SK-N-SH (cell line): Measurements from ENCODE around the gene NOD2. TPM values are rescaled to one million over a fixed set of nuclear protein-coding genes. Genes with fewer than 3 reads are reported as not detected.
A peak's percentile ranks its signal among the peaks of the same experiment; 100 is the strongest.

Experiments
- CTCF ChIA-PET: fragments of 300-600, 350-600 bp; formaldehyde crosslinking; extraction: SDS; loops from one replicate; lab custom pipeline; 2021; lab: Yijun Ruan, JAX
- POLR2A ChIA-PET: fragments of 350-600 bp; sonication (Branson Sonifier 250); formaldehyde crosslinking; extraction: SDS; loops from one replicate; lab custom pipeline; 2020; ENCODE audit warnings: antibody characterized with exemption, inconsistent platforms; lab: Yijun Ruan, JAX
- DNase-seq: peaks from one replicate; pipeline ENCODE4 v3.0.0; 2012
- H2AFZ ChIP-seq: fragments of 200-600 bp; sonication (generic); 2 replicates; pipeline ENCODE4 v1.8.1; 2016; ENCODE audit warnings: antibody characterized with exemption, mild to moderate bottlenecking, low read depth
- H3F3A ChIP-seq: fragments of 200-600 bp; sonication (generic); replicated peaks from 2 replicates; pipeline ENCODE3; 2016; ENCODE audit warnings: antibody characterized with exemption, mild to moderate bottlenecking; ENCODE audit not compliant: insufficient read depth
- H3K27ac ChIP-seq, 2 experiments: fragments of 200-500 bp in 1 of 2; fragments of 200-600 bp in 1 of 2; sonication (Bioruptor generic) in 1 of 2; sonication (generic), shearing (Covaris generic) in 1 of 2; 2 replicates each; pipeline versions ENCODE4 v1.5.1 to v1.6.1; 2014 to 2016; ENCODE audit warnings: low read depth in 2 of 2, inconsistent platforms in 1 of 2, low read length in 1 of 2, mild to moderate bottlenecking in 1 of 2, mixed read lengths in 1 of 2
- H3K27me3 ChIP-seq: fragments of 200-600 bp; sonication (generic), shearing (Covaris generic); 2 replicates; pipeline ENCODE4 v1.6.1; 2016; ENCODE audit warnings: mixed run types; ENCODE audit not compliant: insufficient read depth
- H3K36me3 ChIP-seq, 2 experiments: fragments of 200-500 bp in 1 of 2; fragments of 200-600 bp in 1 of 2; sonication (Bioruptor generic) in 1 of 2; sonication (generic) in 1 of 2; replicated peaks in 1 of 2; 2 replicates each; pipeline versions ENCODE3 to v1.5.1; 2014 to 2016; ENCODE audit warnings: low read length in 1 of 2, mild to moderate bottlenecking in 1 of 2; ENCODE audit not compliant: insufficient read depth in 2 of 2, control insufficient read depth in 1 of 2
- H3K4me1 ChIP-seq, 2 experiments: fragments of 200-500 bp in 1 of 2; fragments of 200-600 bp in 1 of 2; sonication (Bioruptor generic) in 1 of 2; sonication (generic), shearing (Covaris generic) in 1 of 2; 2 replicates each; pipeline versions ENCODE4 v1.5.1 to v1.6.1; 2014 to 2016; ENCODE audit warnings: low read depth in 1 of 2, low read length in 1 of 2, mixed run types in 1 of 2; ENCODE audit not compliant: insufficient read depth in 2 of 2, control insufficient read depth in 1 of 2
- H3K4me2 ChIP-seq: fragments of 200-600 bp; sonication (generic), shearing (Covaris generic); 2 replicates; pipeline ENCODE4 v1.6.1; 2017; ENCODE audit warnings: mixed run types
- H3K4me3 ChIP-seq, 2 experiments: fragments of 200-500 bp in 1 of 2; fragments of 200-600 bp in 1 of 2; sonication (Bioruptor generic) in 1 of 2; sonication (generic), shearing (Covaris generic) in 1 of 2; 2 replicates each; pipeline versions ENCODE4 v1.5.1 to v1.8.1; 2014 to 2016; ENCODE audit warnings: low read depth in 2 of 2, inconsistent platforms in 1 of 2, low read length in 1 of 2, mild to moderate bottlenecking in 1 of 2, mixed read lengths in 1 of 2, moderate library complexity in 1 of 2
- H3K79me2 ChIP-seq: fragments of 200-600 bp; sonication (generic); 2 replicates; pipeline ENCODE4 v1.8.1; 2017; ENCODE audit warnings: mild to moderate bottlenecking; ENCODE audit not compliant: insufficient read depth
- H3K9ac ChIP-seq: fragments of 200-600 bp; sonication (generic); 2 replicates; pipeline ENCODE4 v1.6.1; 2017; ENCODE audit warnings: mixed run types
- H3K9me2 ChIP-seq: fragments of 200-600 bp; sonication (generic); 2 replicates; pipeline ENCODE4 v1.6.1; 2017; ENCODE audit warnings: mixed run types
- H3K9me3 ChIP-seq: fragments of 200-600 bp; sonication (generic); 2 replicates; pipeline ENCODE4 v1.6.1; 2017; ENCODE audit warnings: mixed run types, mild to moderate bottlenecking, moderate library complexity
- H4K20me1 ChIP-seq: fragments of 200-600 bp; sonication (generic); 2 replicates; pipeline ENCODE4 v1.6.1; 2017; ENCODE audit warnings: mild to moderate bottlenecking, mixed run types; ENCODE audit not compliant: insufficient read depth
- CHD2 ChIP-seq: fragments of 150-350 bp; IDR thresholded peaks from 2 replicates; pipeline ENCODE4 v1.6.1; 2018; ENCODE audit warnings: low read length; ENCODE audit not compliant: partially characterized antibody
- ELF1 ChIP-seq: IDR thresholded peaks from 2 replicates; pipeline ENCODE4 v1.4.0; 2012
- GABPA ChIP-seq: IDR thresholded peaks from 2 replicates; pipeline ENCODE4 v1.4.0; 2012; ENCODE audit warnings: low read depth, mild to moderate bottlenecking
- IRF3 ChIP-seq: fragments of 150-350 bp; IDR thresholded peaks from 2 replicates; pipeline ENCODE4 v1.6.1; 2016; ENCODE audit warnings: mild to moderate bottlenecking, low read depth, low read length
- JUND ChIP-seq: IDR thresholded peaks from 2 replicates; pipeline ENCODE4 v1.4.0; 2012
- MAX ChIP-seq: IDR thresholded peaks from 2 replicates; pipeline ENCODE4 v1.4.0; 2012; ENCODE audit warnings: low read depth
- MXI1 ChIP-seq: IDR thresholded peaks from 2 replicates; pipeline ENCODE4 v1.6.1; 2012; ENCODE audit warnings: mild to moderate bottlenecking, low read depth, low read length, improper control_type of control experiment
- NFIC ChIP-seq: IDR thresholded peaks from 2 replicates; pipeline ENCODE4 v1.4.0; 2012; ENCODE audit warnings: borderline replicate concordance
- NRF1 ChIP-seq: IDR thresholded peaks from 2 replicates; pipeline ENCODE4 v1.6.1; 2012; ENCODE audit warnings: low read depth, mild to moderate bottlenecking, low read length
- RAD21 ChIP-seq: IDR thresholded peaks from 2 replicates; pipeline ENCODE4 v1.6.1; 2012; ENCODE audit warnings: mild to moderate bottlenecking, low read length
- RCOR1 ChIP-seq: fragments of 150-350 bp; IDR thresholded peaks from 2 replicates; pipeline ENCODE4 v1.6.1; 2017; ENCODE audit warnings: antibody characterized with exemption, low read length
- REST ChIP-seq: IDR thresholded peaks from 2 replicates; pipeline ENCODE4 v1.6.1; 2012; ENCODE audit warnings: mild to moderate bottlenecking, low read depth, low read length, moderate library complexity
- RFX5 ChIP-seq: IDR thresholded peaks from 2 replicates; pipeline ENCODE4 v1.6.1; 2012; ENCODE audit warnings: mild to moderate bottlenecking, improper control_type of control experiment, low read length
- TAF1 ChIP-seq: IDR thresholded peaks from 2 replicates; pipeline ENCODE4 v1.6.1; 2012; ENCODE audit warnings: low read depth, mild to moderate bottlenecking, low read length, moderate library complexity, borderline replicate concordance
- TCF12 ChIP-seq: IDR thresholded peaks from 2 replicates; pipeline ENCODE4 v1.4.0; 2012
- ZBTB33 ChIP-seq: IDR thresholded peaks from 2 replicates; pipeline ENCODE4 v1.4.0; 2012; ENCODE audit warnings: low read depth, borderline replicate concordance
- WGBS: methylation state at CpG from one replicate; pipeline ENCODE4 v1.1.6; 2017; ENCODE audit warnings: low lambda C conversion rate; 5-methylcytosine and 5-hydroxymethylcytosine counted together
- polyA plus RNA-seq, 3 experiments: library from polyadenylated mRNA; depleted of rRNA; stranded (reverse); fragments of >200 nt; gene quantifications; 2 replicates each; pipeline ENCODE4 v1.2.3, GENCODE V29; 2012
- TF ChIP-seq, protein P1 (sequence below): IDR thresholded peaks from 2 replicates; pipeline ENCODE4; 2012

The NOD2 gene
- polyA plus RNA-seq, 1 of the 3 experiments (the other 2 are of a cell fraction): not detected

DNA sequence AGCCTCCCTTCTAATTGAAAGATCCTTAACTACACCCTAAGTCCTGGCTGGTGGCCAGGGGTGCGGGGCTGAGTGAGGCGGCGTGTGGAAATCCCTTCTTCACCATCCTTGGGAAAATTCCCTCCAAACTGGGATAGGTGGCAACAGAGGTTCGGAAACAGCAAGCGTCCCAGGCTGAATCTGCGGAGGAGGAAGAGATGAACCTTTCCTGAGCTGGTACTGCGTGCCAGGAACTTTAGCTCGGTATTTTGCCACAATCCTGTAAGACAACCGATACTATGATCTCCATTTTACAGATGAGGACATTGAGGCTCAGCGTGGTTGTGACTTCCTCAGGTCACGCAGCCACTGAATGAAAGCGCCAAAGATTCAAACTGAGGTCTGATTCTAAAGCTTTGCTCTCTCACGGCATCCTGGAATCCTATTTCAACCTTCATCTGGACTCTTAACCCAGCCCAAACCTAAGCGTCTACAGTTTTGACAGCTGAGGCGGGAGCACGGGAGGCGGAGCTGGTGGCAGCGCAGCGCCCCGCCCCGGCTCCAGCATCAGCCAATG is 47.9 kb downstream of the NOD2 start:
- Histone ChIP-seq H4K20me1 (no peaks in the 10 kb centered on the region), H3K9me2 (no peaks in the 10 kb centered on the region), H2AFZ (peak overlapping the region; percentile 96), H3K27me3 (no peaks in the 10 kb centered on the region), H3K9ac (no peak overlapping the region), H3K79me2 (peaks cover 4% of the 10 kb centered on the region; the same call in 1 of the 2 replicates), H3K4me2 (peak overlapping the region; percentile 76), H3K9me3 (no peaks in the 10 kb centered on the region), H3K4me1 (peaks cover 10 to 12% of the 10 kb centered on the region in 2 experiments; a peak in 3 of 4 replicates), H3K4me3 (peak overlapping the region; percentile 54 to 68), H3K27ac (no peak overlapping the region), H3K36me3 (peaks cover 0 to 3% of the 10 kb centered on the region in 2 experiments), H3F3A (peaks cover 8% of the 10 kb centered on the region)
- CTCF ChIA-PET: interaction anchor here (0.9 to 1.0 kb wide), 2 partner anchors 10 to 76 kb away, joined by 4 to 5 read pairs; no protein-coding TSS in a partner anchor
- TF ChIP-seq NRF1 (no peak), RCOR1 (peak; percentile 69; the same call in 1 of the 2 replicates)
- whole genome bisulfite sequencing: 7% methylated on average over 17 of the region's 21 CpGs
- no peak for DNase-seq
- POLR2A ChIA-PET: no interaction called here

GRCh38 chr16:50741781-50742575 is 48.6 kb downstream of the NOD2 start, which contains the start of gene CYLD:
TSS of gene CYLD (plus strand) at chr16:50742086. CDS start at chr16:50749699, 7,613 bp downstream.
- peak within 1 kb of the TSS; percentile 77 to 83 for H3K4me3 ChIP-seq
- ChIA-PET POLR2A (no interaction called here), CTCF (interaction anchor here (0.9 to 1.0 kb wide), 2 partner anchors 10 to 77 kb away, joined by 4 to 5 read pairs; no protein-coding TSS in a partner anchor)
- no peaks in the 10 kb centered on the region for H3K27me3 ChIP-seq
- peak within 1 kb of the TSS; percentile 83 for H3K9ac ChIP-seq
- H3K36me3 ChIP-seq: peaks cover 0 to 3% of the 10 kb centered on the region in 2 experiments
- H3K4me2 ChIP-seq: peak within 1 kb of the TSS; percentile 83
- no peaks in the 10 kb centered on the region for H3K9me2 ChIP-seq
- peak; percentile 99 for DNase-seq
- H3K27ac ChIP-seq: peak within 1 kb of the TSS; percentile 22 to 48; a peak in 3 of 4 replicates
- no peaks in the 10 kb centered on the region for H4K20me1 ChIP-seq
- 0% methylated on average over 8 of the region's 93 CpGs for WGBS
- peaks cover 10 to 12% of the 10 kb centered on the region in 2 experiments; a peak in 3 of 4 replicates for H3K4me1 ChIP-seq
- H3K79me2 ChIP-seq: peaks cover 4% of the 10 kb centered on the region; the same call in 1 of the 2 replicates
- peaks cover 8% of the 10 kb centered on the region for H3F3A ChIP-seq
- H3K9me3 ChIP-seq: no peaks in the 10 kb centered on the region
- peak within 1 kb of the TSS; percentile 96 for H2AFZ ChIP-seq
- TF ChIP-seq RAD21 (no peak), TCF12 (no peak; the same call in 1 of the 2 replicates), NRF1 (peak; percentile 21; the same call in 1 of the 2 replicates), TAF1 (peak; percentile 27; the same call in 1 of the 2 replicates), CHD2 (peak; percentile 84), NFIC (no peak), MAX (no peak), IRF3 (peak; percentile 75), ELF1 (no peak), GABPA (peak; percentile 60), MXI1 (peak; percentile 64; the same call in 1 of the 2 replicates), JUND (no peak), REST (no peak), ZBTB33 (no peak), RFX5 (no peak; the same call in 1 of the 2 replicates)
- TF ChIP-seq, protein P1, sequence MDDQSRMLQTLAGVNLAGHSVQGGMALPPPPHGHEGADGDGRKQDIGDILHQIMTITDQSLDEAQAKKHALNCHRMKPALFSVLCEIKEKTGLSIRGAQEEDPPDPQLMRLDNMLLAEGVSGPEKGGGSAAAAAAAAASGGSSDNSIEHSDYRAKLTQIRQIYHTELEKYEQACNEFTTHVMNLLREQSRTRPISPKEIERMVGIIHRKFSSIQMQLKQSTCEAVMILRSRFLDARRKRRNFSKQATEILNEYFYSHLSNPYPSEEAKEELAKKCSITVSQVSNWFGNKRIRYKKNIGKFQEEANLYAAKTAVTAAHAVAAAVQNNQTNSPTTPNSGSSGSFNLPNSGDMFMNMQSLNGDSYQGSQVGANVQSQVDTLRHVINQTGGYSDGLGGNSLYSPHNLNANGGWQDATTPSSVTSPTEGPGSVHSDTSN: peak; percentile 69
